Ascending aorta (tissue), 2 donors: Measurements from ENCODE around the gene CDC42BPA. TPM values are rescaled to one million over a fixed set of nuclear protein-coding genes. Genes with fewer than 3 reads are reported as not detected.

Experiments used
- DNase-seq, 2 donors: peaks; one replicate each; pipeline ENCODE4 v3.0.0-alpha.2; 2019; ENCODE audit warnings: low spot score in 2 of 2
- H3K27ac ChIP-seq, 2 donors: fragments of 200-600 bp; sonication (generic); one replicate each; pipeline ENCODE4 v1.5.1; 2016 to 2017; ENCODE audit warnings: mild to moderate bottlenecking in 1 of 2
- H3K27me3 ChIP-seq: fragments of 200-600 bp; sonication (generic); one replicate; pipeline ENCODE4 v1.5.1; 2017
- H3K36me3 ChIP-seq, 2 donors: fragments of 200-600 bp; sonication (generic); one replicate each; pipeline ENCODE4 v1.5.1; 2016
- H3K4me1 ChIP-seq, 2 donors: fragments of 200-600 bp; sonication (generic); one replicate each; pipeline ENCODE4 v1.5.1; 2016 to 2017; ENCODE audit warnings: mild to moderate bottlenecking in 1 of 2
- H3K4me3 ChIP-seq, 2 donors: fragments of 200-600 bp; sonication (generic); one replicate each; pipeline ENCODE4 v1.5.1; 2016 to 2017; ENCODE audit warnings: mild to moderate bottlenecking in 1 of 2
- H3K9me3 ChIP-seq, 2 donors: fragments of 200-600 bp; sonication (generic); one replicate each; pipeline ENCODE4 v1.5.1; 2016
- CTCF ChIP-seq, 3 experiments: fragments of 200-600 bp in 2 of 3; fragments of 450-650 bp in 1 of 3; sonication (generic) in 2 of 3; IDR thresholded peaks; one replicate each; pipeline ENCODE4 v1.5.1; 2016 to 2019; ENCODE audit warnings: antibody characterized with exemption in 3 of 3, mild to moderate bottlenecking in 1 of 3, moderate library complexity in 1 of 3
- intact Hi-C: fragments of 100-400 bp; cut with DNase I; formaldehyde crosslinking; loops from one replicate; pipeline ENCODE4 v1.15.1; 2023
- total RNA-seq: library from RNA; depleted of rRNA; stranded (reverse); fragments of >200 nt; gene quantifications from one replicate; pipeline ENCODE4 v1.1.0, GENCODE V29; 2016

CDC42BPA gene
- total RNA-seq, 1 donor from 2014 or later: 56.9 TPM

- intact Hi-C loops: loop anchor here (5.0 kb wide), 1 partner anchor 306 kb away; no protein-coding TSS in a partner anchor
- peak in 1 of 3 experiments; percentile 46 for TF ChIP-seq CTCF (IDR thresholded peaks at IDR 0.05)
- H3K27ac ChIP-seq: no peak overlapping the region
- no peaks in the 10 kb centered on the region for H3K9me3 ChIP-seq
- peaks cover 0 to 6% of the 10 kb centered on the region in 2 donors for H3K36me3 ChIP-seq
- H3K4me1 ChIP-seq: no peaks in the 10 kb centered on the region
- H3K27me3 ChIP-seq: no peaks in the 10 kb centered on the region
- no peak overlapping the region for H3K4me3 ChIP-seq
- DNase-seq: no peak
Observed at GRCh38 chr1:227131193-227131592, 187.1 kb downstream of the CDC42BPA start.

- no peak for TF ChIP-seq CTCF (IDR thresholded peaks at IDR 0.05)
- Histone ChIP-seq H3K36me3 (peaks cover 0 to 6% of the 10 kb centered on the region in 2 donors), H3K27me3 (no peaks in the 10 kb centered on the region), H3K4me3 (no peak overlapping the region), H3K9me3 (no peaks in the 10 kb centered on the region), H3K27ac (no peak overlapping the region), H3K4me1 (no peaks in the 10 kb centered on the region)
- intact Hi-C loops: no loop called here
- no peak for DNase-seq
Observed at GRCh38 chr1:227127891-227128290, 190.4 kb downstream of the CDC42BPA start.

DNA sequence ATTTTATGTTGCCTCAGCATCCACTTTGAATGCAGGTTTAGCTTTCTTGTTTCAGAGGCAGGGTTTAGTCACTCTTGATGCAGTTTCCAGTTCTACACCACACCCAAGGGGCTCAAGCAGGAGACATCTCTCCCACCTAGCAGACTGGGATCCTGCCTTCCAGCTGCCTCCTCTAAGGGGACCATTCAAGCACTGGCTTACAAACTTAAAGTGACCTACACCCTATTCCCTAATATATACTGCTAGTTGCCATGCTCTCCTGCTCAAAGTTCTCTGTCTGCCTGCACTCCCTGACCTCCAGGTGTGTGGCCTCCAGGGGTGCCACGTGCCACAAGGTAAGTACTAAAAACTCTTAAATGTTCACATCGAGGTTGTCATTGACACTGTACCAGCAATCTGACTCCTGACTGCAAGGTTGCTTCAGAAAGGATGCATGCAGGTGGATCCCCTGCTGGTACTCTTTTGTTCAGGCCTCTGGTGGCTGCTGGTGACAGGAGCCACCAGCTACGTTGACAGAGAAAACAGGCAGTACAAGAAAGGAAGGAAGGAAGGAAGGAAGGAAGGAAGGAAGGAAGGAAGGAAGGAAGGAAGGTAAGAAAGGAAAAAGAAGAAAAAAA lies 192.3 kb downstream of the CDC42BPA start:
- H3K4me1 ChIP-seq: no peaks in the 10 kb centered on the region
- H3K9me3 ChIP-seq: no peaks in the 10 kb centered on the region
- H3K27me3 ChIP-seq: no peaks in the 10 kb centered on the region
- H3K36me3 ChIP-seq: peaks cover 0 to 6% of the 10 kb centered on the region in 2 donors
- H3K4me3 ChIP-seq: no peak overlapping the region
- intact Hi-C loops: no loop called here
- H3K27ac ChIP-seq: no peak overlapping the region
- no peak for DNase-seq
- TF ChIP-seq CTCF (IDR thresholded peaks at IDR 0.05): no peak

GRCh38 chr1:227124473-227124872 lies 193.8 kb downstream of the CDC42BPA start:
- intact Hi-C loops: no loop called here
- Histone ChIP-seq H3K4me3 (no peak overlapping the region), H3K36me3 (peaks cover 0 to 6% of the 10 kb centered on the region in 2 donors), H3K27ac (no peak overlapping the region), H3K27me3 (no peaks in the 10 kb centered on the region), H3K4me1 (no peaks in the 10 kb centered on the region), H3K9me3 (no peaks in the 10 kb centered on the region)
- TF ChIP-seq CTCF (IDR thresholded peaks at IDR 0.05): no peak
- DNase-seq: no peak

DNA sequence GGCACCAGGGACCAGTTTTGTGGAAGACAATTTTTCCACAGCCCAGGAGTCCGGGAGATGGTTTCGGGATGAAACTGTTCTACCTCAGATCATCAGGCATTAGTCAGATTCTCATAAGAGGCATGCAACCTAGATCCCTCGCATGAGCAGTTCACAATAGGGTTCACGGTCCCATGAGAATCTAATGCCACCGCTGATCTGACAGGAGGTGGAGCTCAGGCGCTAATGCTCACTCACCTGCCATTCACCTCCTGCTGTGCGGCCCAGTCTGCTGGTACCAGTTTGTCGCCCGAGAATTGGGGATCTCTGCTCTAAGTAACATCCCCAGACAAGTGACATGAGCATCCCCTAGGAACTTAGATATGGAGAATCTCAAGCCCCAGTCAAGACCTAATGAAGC lies 197.5 kb downstream of the CDC42BPA start:
- H3K4me1 ChIP-seq: no peaks in the 10 kb centered on the region
- intact Hi-C loops: no loop called here
- no peak for TF ChIP-seq CTCF (IDR thresholded peaks at IDR 0.05)
- no peaks in the 10 kb centered on the region for H3K27me3 ChIP-seq
- no peaks in the 10 kb centered on the region for H3K9me3 ChIP-seq
- H3K4me3 ChIP-seq: no peak overlapping the region
- DNase-seq: no peak
- no peaks in the 10 kb centered on the region for H3K36me3 ChIP-seq
- H3K27ac ChIP-seq: no peak overlapping the region

DNA sequence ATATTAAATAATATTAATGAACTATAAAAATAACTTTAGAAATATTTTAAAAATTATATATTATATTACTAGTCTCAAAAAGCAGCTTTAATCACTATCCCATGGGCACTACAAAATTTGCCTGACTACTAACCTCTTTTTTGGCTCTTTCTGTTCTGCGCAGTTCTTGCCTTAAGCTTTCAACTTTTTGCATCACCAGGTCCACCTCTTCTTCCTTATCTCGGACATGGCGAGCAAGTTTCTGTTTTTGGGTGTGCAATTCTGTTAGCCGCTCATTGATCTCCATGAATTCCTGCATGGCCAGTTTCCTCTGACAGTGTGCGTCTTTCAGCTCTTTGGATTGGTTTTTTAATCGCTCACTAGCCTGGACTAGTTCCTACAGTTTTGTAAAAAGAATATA lies 205.8 kb downstream of the CDC42BPA start:
- no peak for TF ChIP-seq CTCF (IDR thresholded peaks at IDR 0.05)
- Histone ChIP-seq H3K9me3 (no peaks in the 10 kb centered on the region), H3K36me3 (peaks cover 11 to 17% of the 10 kb centered on the region in 2 donors), H3K27me3 (no peaks in the 10 kb centered on the region), H3K4me3 (no peak overlapping the region), H3K4me1 (no peaks in the 10 kb centered on the region), H3K27ac (no peak overlapping the region)
- no peak for DNase-seq
- intact Hi-C loops: no loop called here
